SK-N-SH (cell line): ENCODE data around the gene LPP. TPM values are rescaled to one million over a fixed set of nuclear protein-coding genes. Genes with fewer than 3 reads are reported as not detected.

Experiments used
- CTCF ChIA-PET: fragments of 300-600, 350-600 bp; formaldehyde crosslinking; extraction: SDS; loops from one replicate; lab custom pipeline; 2021; lab: Yijun Ruan, JAX
- POLR2A ChIA-PET: fragments of 350-600 bp; sonication (Branson Sonifier 250); formaldehyde crosslinking; extraction: SDS; loops from one replicate; lab custom pipeline; 2020; ENCODE audit warnings: antibody characterized with exemption, inconsistent platforms; lab: Yijun Ruan, JAX
- DNase-seq: peaks from one replicate; pipeline ENCODE4 v3.0.0; 2012
- H2AFZ ChIP-seq: fragments of 200-600 bp; sonication (generic); 2 replicates; pipeline ENCODE4 v1.8.1; 2016; ENCODE audit warnings: antibody characterized with exemption, mild to moderate bottlenecking, low read depth
- H3F3A ChIP-seq: fragments of 200-600 bp; sonication (generic); replicated peaks from 2 replicates; pipeline ENCODE3; 2016; ENCODE audit warnings: antibody characterized with exemption, mild to moderate bottlenecking; ENCODE audit not compliant: insufficient read depth
- H3K27ac ChIP-seq, 2 experiments: fragments of 200-500 bp in 1 of 2; fragments of 200-600 bp in 1 of 2; sonication (Bioruptor generic) in 1 of 2; sonication (generic), shearing (Covaris generic) in 1 of 2; 2 replicates each; pipeline versions ENCODE4 v1.5.1 to v1.6.1; 2014 to 2016; ENCODE audit warnings: low read depth in 2 of 2, inconsistent platforms in 1 of 2, low read length in 1 of 2, mild to moderate bottlenecking in 1 of 2, mixed read lengths in 1 of 2
- H3K27me3 ChIP-seq: fragments of 200-600 bp; sonication (generic), shearing (Covaris generic); 2 replicates; pipeline ENCODE4 v1.6.1; 2016; ENCODE audit warnings: mixed run types; ENCODE audit not compliant: insufficient read depth
- H3K36me3 ChIP-seq, 2 experiments: fragments of 200-500 bp in 1 of 2; fragments of 200-600 bp in 1 of 2; sonication (Bioruptor generic) in 1 of 2; sonication (generic) in 1 of 2; replicated peaks in 1 of 2; 2 replicates each; pipeline versions ENCODE3 to v1.5.1; 2014 to 2016; ENCODE audit warnings: low read length in 1 of 2, mild to moderate bottlenecking in 1 of 2; ENCODE audit not compliant: insufficient read depth in 2 of 2, control insufficient read depth in 1 of 2
- H3K4me1 ChIP-seq, 2 experiments: fragments of 200-500 bp in 1 of 2; fragments of 200-600 bp in 1 of 2; sonication (Bioruptor generic) in 1 of 2; sonication (generic), shearing (Covaris generic) in 1 of 2; 2 replicates each; pipeline versions ENCODE4 v1.5.1 to v1.6.1; 2014 to 2016; ENCODE audit warnings: low read depth in 1 of 2, low read length in 1 of 2, mixed run types in 1 of 2; ENCODE audit not compliant: insufficient read depth in 2 of 2, control insufficient read depth in 1 of 2
- H3K4me2 ChIP-seq: fragments of 200-600 bp; sonication (generic), shearing (Covaris generic); 2 replicates; pipeline ENCODE4 v1.6.1; 2017; ENCODE audit warnings: mixed run types
- H3K4me3 ChIP-seq, 2 experiments: fragments of 200-500 bp in 1 of 2; fragments of 200-600 bp in 1 of 2; sonication (Bioruptor generic) in 1 of 2; sonication (generic), shearing (Covaris generic) in 1 of 2; 2 replicates each; pipeline versions ENCODE4 v1.5.1 to v1.8.1; 2014 to 2016; ENCODE audit warnings: low read depth in 2 of 2, inconsistent platforms in 1 of 2, low read length in 1 of 2, mild to moderate bottlenecking in 1 of 2, mixed read lengths in 1 of 2, moderate library complexity in 1 of 2
- H3K79me2 ChIP-seq: fragments of 200-600 bp; sonication (generic); 2 replicates; pipeline ENCODE4 v1.8.1; 2017; ENCODE audit warnings: mild to moderate bottlenecking; ENCODE audit not compliant: insufficient read depth
- H3K9ac ChIP-seq: fragments of 200-600 bp; sonication (generic); 2 replicates; pipeline ENCODE4 v1.6.1; 2017; ENCODE audit warnings: mixed run types
- H3K9me2 ChIP-seq: fragments of 200-600 bp; sonication (generic); 2 replicates; pipeline ENCODE4 v1.6.1; 2017; ENCODE audit warnings: mixed run types
- H3K9me3 ChIP-seq: fragments of 200-600 bp; sonication (generic); 2 replicates; pipeline ENCODE4 v1.6.1; 2017; ENCODE audit warnings: mixed run types, mild to moderate bottlenecking, moderate library complexity
- H4K20me1 ChIP-seq: fragments of 200-600 bp; sonication (generic); 2 replicates; pipeline ENCODE4 v1.6.1; 2017; ENCODE audit warnings: mild to moderate bottlenecking, mixed run types; ENCODE audit not compliant: insufficient read depth
- EP300 ChIP-seq, 2 experiments: IDR thresholded peaks; 2 replicates each; pipeline versions ENCODE4 v1.4.0 to v1.6.1; 2012; ENCODE audit warnings: borderline replicate concordance in 1 of 2, low read depth in 1 of 2, low read length in 1 of 2
- FOSL2 ChIP-seq: IDR thresholded peaks from 2 replicates; pipeline ENCODE4 v1.4.0; 2012; ENCODE audit warnings: low read depth, mild to moderate bottlenecking, moderate library complexity, borderline replicate concordance
- JUND ChIP-seq: IDR thresholded peaks from 2 replicates; pipeline ENCODE4 v1.4.0; 2012
- MAX ChIP-seq: IDR thresholded peaks from 2 replicates; pipeline ENCODE4 v1.4.0; 2012; ENCODE audit warnings: low read depth
- MEF2A ChIP-seq: IDR thresholded peaks from 2 replicates; pipeline ENCODE4 v1.4.0; 2012; ENCODE audit warnings: low read depth, borderline replicate concordance
- NFIC ChIP-seq: IDR thresholded peaks from 2 replicates; pipeline ENCODE4 v1.4.0; 2012; ENCODE audit warnings: borderline replicate concordance
- PBX3 ChIP-seq: IDR thresholded peaks from 2 replicates; pipeline ENCODE4; 2012
- RXRA ChIP-seq: IDR thresholded peaks from 2 replicates; pipeline ENCODE4 v1.4.0; 2012; ENCODE audit warnings: low read depth, mild to moderate bottlenecking, borderline replicate concordance
- SIN3A ChIP-seq: IDR thresholded peaks from 2 replicates; pipeline ENCODE4 v1.6.1; 2012; ENCODE audit warnings: low read depth, mild to moderate bottlenecking, low read length, moderate library complexity, borderline replicate concordance
- SMC3 ChIP-seq: IDR thresholded peaks from 2 replicates; pipeline ENCODE4 v1.6.1; 2012; ENCODE audit warnings: low read depth, low read length, improper control_type of control experiment
- TCF12 ChIP-seq: IDR thresholded peaks from 2 replicates; pipeline ENCODE4 v1.4.0; 2012
- TEAD4 ChIP-seq: IDR thresholded peaks from 2 replicates; pipeline ENCODE4 v1.4.0; 2012; ENCODE audit warnings: mild to moderate bottlenecking, borderline replicate concordance; ENCODE audit not compliant: insufficient read depth
- USF1 ChIP-seq: IDR thresholded peaks from 2 replicates; pipeline ENCODE4 v1.4.0; 2012; ENCODE audit warnings: low read depth, borderline replicate concordance
- polyA plus RNA-seq, 3 experiments: library from polyadenylated mRNA; depleted of rRNA; stranded (reverse); fragments of >200 nt; gene quantifications; 2 replicates each; pipeline ENCODE4 v1.2.3, GENCODE V29; 2012
- TF ChIP-seq, protein P1 (sequence below): fragments of 200-600 bp; sonication (generic); IDR thresholded peaks from 2 replicates; pipeline ENCODE4 v1.6.1; 2017; ENCODE audit warnings: antibody characterized with exemption, mild to moderate bottlenecking, moderate library complexity

Gene LPP
- polyA plus RNA-seq, 1 of the 3 experiments (the other 2 are of a cell fraction): 6.6 TPM

DNA sequence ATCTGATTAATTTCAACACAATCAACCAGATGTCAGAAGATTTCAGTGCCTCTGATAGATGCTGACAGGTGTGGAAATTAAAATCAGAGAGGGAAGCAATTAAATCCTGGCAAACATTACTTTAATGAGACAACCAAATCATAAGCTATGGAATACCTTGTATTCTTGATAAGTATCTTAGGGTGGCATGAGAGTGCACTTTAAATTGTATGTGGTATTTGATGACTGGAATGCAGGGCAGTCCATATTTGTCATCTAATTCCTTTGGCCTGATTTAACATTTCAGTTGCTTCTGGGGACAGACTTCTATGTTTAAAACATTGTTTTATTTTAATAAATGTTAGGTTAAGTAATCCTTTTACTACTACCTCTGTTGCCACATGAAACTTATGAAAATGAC lies 184.1 kb downstream of the LPP start:
- Histone ChIP-seq H3K27ac (peak overlapping the region in 1 of 2 experiments; percentile 47; a peak in 2 of 4 replicates), H4K20me1 (no peaks in the 10 kb centered on the region), H3K4me2 (no peak overlapping the region), H3K4me3 (no peak overlapping the region), H3K9me2 (no peaks in the 10 kb centered on the region), H3K79me2 (peaks cover 93% of the 10 kb centered on the region), H3K9ac (no peak overlapping the region; the same call in 1 of the 2 replicates), H3K9me3 (no peaks in the 10 kb centered on the region), H3F3A (peaks cover 3% of the 10 kb centered on the region), H3K4me1 (peaks cover 0 to 23% of the 10 kb centered on the region in 2 experiments; a peak in 2 of 4 replicates), H3K27me3 (no peaks in the 10 kb centered on the region), H2AFZ (no peak overlapping the region), H3K36me3 (peaks cover 0 to 22% of the 10 kb centered on the region in 2 experiments)
- POLR2A ChIA-PET: no interaction called here
- CTCF ChIA-PET: no interaction called here
- no peak for DNase-seq
- TF ChIP-seq SIN3A (no peak), TCF12 (peak; percentile 36; the same call in 1 of the 2 replicates), PBX3 (peak; percentile 29; the same call in 1 of the 2 replicates), MAX (no peak), SMC3 (no peak), TEAD4 (peak; percentile 56; the same call in 1 of the 2 replicates), RXRA (0 out of 2 replicates have a peak, but pooled peaks have one; percentile 24), USF1 (no peak), EP300 (IDR thresholded peaks at IDR 0.05; ENCODE audit: borderline replicate concordance in 1 of 2, low read depth in 1 of 2, low read length in 1 of 2) (peak in 1 of 2 experiments; percentile 50; a peak in 1 of 4 replicates), MEF2A (peak; percentile 21; the same call in 1 of the 2 replicates), JUND (peak; percentile 21; the same call in 1 of the 2 replicates), FOSL2 (peak; percentile 28; the same call in 1 of the 2 replicates), NFIC (peak; percentile 33; the same call in 1 of the 2 replicates)
- TF ChIP-seq, protein P1, sequence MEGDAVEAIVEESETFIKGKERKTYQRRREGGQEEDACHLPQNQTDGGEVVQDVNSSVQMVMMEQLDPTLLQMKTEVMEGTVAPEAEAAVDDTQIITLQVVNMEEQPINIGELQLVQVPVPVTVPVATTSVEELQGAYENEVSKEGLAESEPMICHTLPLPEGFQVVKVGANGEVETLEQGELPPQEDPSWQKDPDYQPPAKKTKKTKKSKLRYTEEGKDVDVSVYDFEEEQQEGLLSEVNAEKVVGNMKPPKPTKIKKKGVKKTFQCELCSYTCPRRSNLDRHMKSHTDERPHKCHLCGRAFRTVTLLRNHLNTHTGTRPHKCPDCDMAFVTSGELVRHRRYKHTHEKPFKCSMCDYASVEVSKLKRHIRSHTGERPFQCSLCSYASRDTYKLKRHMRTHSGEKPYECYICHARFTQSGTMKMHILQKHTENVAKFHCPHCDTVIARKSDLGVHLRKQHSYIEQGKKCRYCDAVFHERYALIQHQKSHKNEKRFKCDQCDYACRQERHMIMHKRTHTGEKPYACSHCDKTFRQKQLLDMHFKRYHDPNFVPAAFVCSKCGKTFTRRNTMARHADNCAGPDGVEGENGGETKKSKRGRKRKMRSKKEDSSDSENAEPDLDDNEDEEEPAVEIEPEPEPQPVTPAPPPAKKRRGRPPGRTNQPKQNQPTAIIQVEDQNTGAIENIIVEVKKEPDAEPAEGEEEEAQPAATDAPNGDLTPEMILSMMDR: no peak
